AG09309 (cell line): ENCODE results near the gene TMEM8B.

ENCODE experiments used
- DNase-seq: peaks from one replicate; pipeline ENCODE4 v3.0.0-alpha.2; 2010; ENCODE audit warnings: low read depth
- H3K4me3 ChIP-seq: 2 replicates; pipeline ENCODE4 v1.5.1; 2011; ENCODE audit warnings: mild to moderate bottlenecking, low read depth, low read length, moderate library complexity; ENCODE audit not compliant: control insufficient read depth
- CTCF ChIP-seq: IDR thresholded peaks from 2 replicates; pipeline ENCODE4 v1.5.1; 2011; ENCODE audit warnings: mild to moderate bottlenecking, low read depth, low read length, inconsistent platforms; ENCODE audit not compliant: insufficient read depth, control insufficient read depth; ENCODE audit errors: missing control alignments

The TMEM8B gene

GRCh38 chr9:35818341-35818740, 10.7 kb upstream of the TMEM8B start:
- H3K4me3 ChIP-seq = no peak overlapping the region
- DNase-seq = no peak
- TF ChIP-seq CTCF = no peak

GRCh38 chr9:35820076-35820475, 9.0 kb upstream of the TMEM8B start:
- no peak overlapping the region for H3K4me3 ChIP-seq
- no peak for TF ChIP-seq CTCF
- peak; percentile 58 for DNase-seq

- DNase-seq = no peak
- no peak overlapping the region for H3K4me3 ChIP-seq
- TF ChIP-seq CTCF = no peak
Measured at GRCh38 chr9:35822926-35823325, 6.1 kb upstream of the TMEM8B start.

GRCh38 chr9:35826071-35826701, 2.8 kb upstream of the TMEM8B start:
- H3K4me3 ChIP-seq = no peak overlapping the region
- peak; percentile 70 for TF ChIP-seq CTCF
- peak; percentile 27 for DNase-seq

GRCh38 chr9:35827486-35827885, 1.5 kb upstream of the TMEM8B start:
- H3K4me3 ChIP-seq = no peak overlapping the region
- peak; percentile 56 for DNase-seq
- TF ChIP-seq CTCF = no peak

GRCh38 chr9:35828716-35829083, 328 bp upstream of the TMEM8B start, which contains the start of gene FAM221B:
Gene FAM221B, minus strand, starts transcription at chr9:35828732. Its CDS starts 2,571 bp downstream, at chr9:35826161.
- H3K4me3 ChIP-seq = peak within 1 kb of the TSS; percentile 75
- DNase-seq = no peak
- no peak for TF ChIP-seq CTCF

- TF ChIP-seq CTCF = no peak
- DNase-seq = no peak
- H3K4me3 ChIP-seq = peak overlapping the region; percentile 75
Measured at GRCh38 chr9:35829764-35830096, 702 bp downstream of the TMEM8B start.
